IPS-NIHi7 (cell line): Measurements from ENCODE around the gene L2HGDH.

Source experiments
- DNase-seq: peaks from one replicate; pipeline ENCODE4 v3.0.0; 2012; ENCODE audit warnings: mixed read lengths; ENCODE audit errors: extremely low spot score

L2HGDH gene

GRCh38 chr14:50230401-50230700 is 81.7 kb downstream of the L2HGDH start:
- DNase-seq: no peak

GRCh38 chr14:50229681-50230080 is 82.3 kb downstream of the L2HGDH start:
- DNase-seq: no peak

GRCh38 chr14:50228313-50228712 is 83.7 kb downstream of the L2HGDH start:
- no peak for DNase-seq

GRCh38 chr14:50225974-50226297 is 86.1 kb downstream of the L2HGDH start:
- no peak for DNase-seq

GRCh38 chr14:50225067-50225973 is 86.7 kb downstream of the L2HGDH start:
- DNase-seq: no peak

- DNase-seq: no peak
Observed at GRCh38 chr14:50222055-50222613, 89.9 kb downstream of the L2HGDH start.

GRCh38 chr14:50218501-50218900 is 93.5 kb downstream of the L2HGDH start:
- no peak for DNase-seq

- DNase-seq: no peak
Observed at GRCh38 chr14:50215416-50215815, 96.6 kb downstream of the L2HGDH start.

- DNase-seq: no peak
Observed at GRCh38 chr14:50213795-50214194, 98.2 kb downstream of the L2HGDH start.

GRCh38 chr14:50212726-50213125 is 99.3 kb downstream of the L2HGDH start:
- DNase-seq: no peak

GRCh38 chr14:50210074-50210473 is 102.0 kb downstream of the L2HGDH start:
- DNase-seq: no peak

- no peak for DNase-seq
Observed at GRCh38 chr14:50198499-50198898, 113.5 kb downstream of the L2HGDH start.

GRCh38 chr14:50191499-50191898 is 120.5 kb downstream of the L2HGDH start:
- DNase-seq: no peak
